Stimulated activated CD4-positive, alpha-beta T cell treated with anti-CD3 and anti-CD28 coated beads, Interleukin-12 subunit alpha, Interleukin-12 subunit beta, amount 100 ng/mL, for 24 hours (primary cell): ENCODE data around the gene BTBD18.
"Not testable (repeated sequence)": the region's sequence is repeated elsewhere in the genome, so short reads cannot be mapped to it uniquely, and the experiment has no call there.

Source experiments
- DNase-seq, 2 experiments: peaks; one replicate each; pipeline ENCODE4 v3.0.0-alpha.2; 2020; ENCODE audit warnings: low read depth in 2 of 2

The BTBD18 gene

DNA sequence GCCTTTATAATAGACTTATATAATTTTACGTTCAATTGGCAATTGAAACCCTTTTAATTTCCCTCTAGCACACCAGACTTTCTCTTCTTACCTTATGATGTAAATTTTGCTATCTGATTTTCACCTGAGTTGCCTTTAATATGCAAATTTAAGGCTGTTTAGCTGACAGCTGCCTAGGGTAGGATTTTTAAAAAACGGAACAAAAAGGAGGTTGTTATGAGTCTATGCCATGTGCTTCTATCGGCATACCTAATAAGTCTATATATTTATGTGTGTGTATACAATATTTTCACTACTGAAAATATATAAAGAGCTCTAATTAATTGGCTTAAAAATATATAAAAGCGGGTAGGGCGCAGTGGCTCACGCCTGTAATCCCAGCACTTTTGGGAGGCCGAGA lies 22.1 kb downstream of the BTBD18 start:
- no peak for DNase-seq

GRCh38 chr11:57728829-57729228 lies 22.8 kb downstream of the BTBD18 start:
- DNase-seq: no peak

- no peak for DNase-seq
Observed at GRCh38 chr11:57727185-57727584, 24.4 kb downstream of the BTBD18 start.

DNA sequence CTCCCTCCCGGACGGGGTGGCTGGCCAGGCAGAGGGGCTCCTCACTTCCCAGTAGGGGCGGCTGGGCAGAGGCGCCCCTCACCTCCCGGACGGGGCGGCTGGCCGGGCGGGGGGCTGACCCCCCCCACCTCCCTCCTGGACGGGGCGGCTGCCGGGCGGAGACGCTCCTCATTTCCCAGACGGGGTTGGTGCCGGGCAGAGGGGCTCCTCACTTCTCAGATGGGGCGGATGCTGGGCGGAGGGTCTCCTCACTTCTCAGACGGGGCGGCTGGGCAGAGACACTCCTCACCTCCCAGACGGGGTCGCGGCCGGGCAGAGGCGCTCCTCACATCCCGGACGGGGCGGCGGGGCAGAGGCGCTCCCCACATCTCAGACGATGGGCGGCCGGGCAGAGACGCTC lies 34.9 kb downstream of the BTBD18 start:
- not testable (repeated sequence) for DNase-seq

DNA sequence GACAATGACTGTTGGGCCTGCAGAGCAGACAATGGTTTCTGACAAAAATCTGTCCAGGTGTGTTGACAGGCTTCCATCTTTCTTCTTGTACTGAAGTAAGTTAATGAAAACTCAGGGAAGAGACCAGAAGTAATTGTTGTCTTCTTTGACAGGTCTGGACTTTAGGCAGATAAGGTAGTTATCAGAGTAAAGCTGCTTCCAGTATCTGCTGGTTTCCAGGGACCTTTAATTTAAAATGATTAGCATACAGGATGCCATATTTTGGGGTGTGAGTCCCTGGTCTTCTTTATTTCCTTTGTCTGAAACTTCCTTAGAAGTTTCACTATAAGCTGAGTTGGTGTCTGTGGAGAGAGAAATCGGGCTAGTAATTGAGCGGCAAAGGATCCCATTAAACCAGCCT lies 37.8 kb downstream of the BTBD18 start:
- DNase-seq: no peak

DNA sequence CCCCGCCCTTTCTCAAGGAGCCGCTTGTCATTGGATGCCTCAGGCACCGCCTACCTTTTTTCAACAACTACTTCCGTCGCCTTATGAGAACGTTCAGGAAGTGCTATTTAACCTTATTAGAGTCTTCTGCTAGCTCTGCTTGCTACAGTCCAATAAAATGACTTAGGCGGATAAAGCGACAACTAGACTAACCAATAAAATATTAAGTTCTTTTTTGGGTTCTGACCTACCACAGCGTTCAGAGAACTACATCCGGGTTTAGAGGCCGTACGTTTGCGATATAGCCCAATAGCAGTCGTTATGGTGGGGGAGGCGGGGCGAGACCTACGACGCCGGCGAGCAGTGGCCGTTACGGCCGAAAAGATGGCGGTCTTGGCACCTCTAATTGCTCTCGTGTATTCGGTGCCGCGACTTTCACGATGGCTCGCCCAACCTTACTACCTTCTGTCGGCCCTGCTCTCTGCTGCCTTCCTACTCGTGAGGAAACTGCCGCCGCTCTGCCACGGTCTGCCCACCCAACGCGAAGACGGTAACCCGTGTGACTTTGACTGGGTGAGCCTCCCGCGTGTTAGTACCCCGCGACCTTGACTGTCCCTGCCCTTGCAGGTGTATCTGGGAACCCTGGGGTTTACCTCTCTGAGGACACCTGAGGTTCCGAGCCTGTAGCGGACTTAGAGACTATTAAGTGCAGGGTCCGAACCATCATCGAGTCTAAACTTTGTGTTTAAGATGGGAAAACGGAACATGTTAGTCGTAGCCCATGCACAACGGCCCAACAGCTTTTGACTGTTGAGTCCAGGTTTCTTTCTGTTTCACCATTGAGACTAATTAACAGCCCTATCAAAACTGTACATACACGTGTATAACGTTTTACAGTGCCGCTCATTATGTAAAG lies 39.1 kb downstream of the BTBD18 start, which contains the start of gene TMX2:
Gene TMX2, plus strand, starts transcription at position 338 of the 895 bp plus-strand sequence. Its CDS starts 26 bp downstream, at position 364.
- DNase-seq: peak; percentile 79 to 88

GRCh38 chr11:57711414-57712255 lies 40.0 kb downstream of the BTBD18 start, which contains the start of gene MED19:
MED19 (minus strand) TSS chr11:57712215; CDS start chr11:57712179, 36 bp downstream.
- DNase-seq: peak; percentile 57 to 59

DNA sequence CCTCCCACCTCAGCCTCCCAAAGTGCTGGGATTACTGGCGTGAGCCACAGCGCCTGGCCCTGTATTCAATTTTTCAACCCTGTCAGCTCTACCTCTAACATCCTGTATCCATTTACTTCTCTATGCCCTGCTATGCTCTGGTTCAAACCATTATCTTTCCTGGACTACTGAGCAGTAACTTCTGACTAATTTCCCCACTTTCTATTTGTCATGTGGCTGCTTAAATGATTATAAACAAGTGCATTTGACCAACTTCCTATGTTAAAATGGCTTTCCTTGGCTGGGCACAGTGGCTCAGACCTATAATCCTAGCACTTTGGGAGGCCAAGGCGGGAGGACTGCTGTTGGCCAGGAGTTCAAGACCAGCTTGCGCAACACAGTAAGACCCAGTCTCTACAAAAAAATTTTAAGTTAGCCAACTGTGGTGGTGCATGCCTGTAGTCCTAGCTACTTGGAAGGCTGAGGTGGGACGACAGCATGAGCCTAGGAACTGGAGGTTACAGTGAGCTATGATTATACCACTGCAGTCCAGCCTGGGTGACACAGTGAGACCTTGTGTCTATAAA lies 41.7 kb downstream of the BTBD18 start:
- no peak for DNase-seq

GRCh38 chr11:57705432-57705831 lies 46.2 kb downstream of the BTBD18 start:
- not testable (repeated sequence) for DNase-seq

GRCh38 chr11:57704932-57705331 lies 46.7 kb downstream of the BTBD18 start:
- no peak for DNase-seq

- no peak for DNase-seq
Observed at GRCh38 chr11:57703341-57703740, 48.3 kb downstream of the BTBD18 start.

GRCh38 chr11:57700425-57700824 lies 51.2 kb downstream of the BTBD18 start:
- DNase-seq: no peak

DNA sequence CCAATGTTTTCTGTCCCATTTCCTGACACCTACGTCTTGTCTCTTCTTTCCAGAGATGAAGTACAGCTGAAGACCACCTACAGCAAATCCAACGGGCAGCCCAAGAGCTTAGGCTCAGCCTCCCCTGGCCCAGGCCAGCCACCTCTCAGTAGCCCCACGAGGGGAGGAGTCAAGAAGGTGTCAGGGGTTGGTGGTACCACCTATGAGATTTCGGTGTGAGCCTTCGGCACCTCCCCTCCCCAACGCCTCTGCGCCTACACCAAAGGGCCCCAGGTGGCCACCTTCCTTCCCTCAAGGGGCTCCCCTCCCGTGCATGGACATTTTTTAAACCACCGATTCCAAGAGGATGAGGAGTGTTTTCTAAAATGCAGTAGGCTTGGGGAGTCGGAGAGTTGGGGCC lies 51.8 kb downstream of the BTBD18 start:
- no peak for DNase-seq

- no peak for DNase-seq
Observed at GRCh38 chr11:57698843-57699365, 52.7 kb downstream of the BTBD18 start.
